G401 (cell line): ENCODE data around the gene PIEZO2. TPM values are rescaled to one million over a fixed set of nuclear protein-coding genes. Genes with fewer than 3 reads are reported as not detected.

Experiments
- DNase-seq: peaks from one replicate; pipeline ENCODE4 v3.0.0-alpha.2; 2015; ENCODE audit warnings: low spot score
- in situ Hi-C: cut with HindIII; loops from 2 replicates; pipeline ENCODE4 v1.10.0; 2016; ENCODE audit warnings: low sequenced_read_pairs, mixed read lengths
- total RNA-seq: library from RNA; depleted of rRNA; stranded (reverse); fragments of >200 nt; shearing (Covaris generic); gene quantifications from 2 replicates; pipeline ENCODE4 v1.2.3, GENCODE V29; 2014

Gene PIEZO2
- total RNA-seq, 1 experiment from 2014 or later: not detected

DNA sequence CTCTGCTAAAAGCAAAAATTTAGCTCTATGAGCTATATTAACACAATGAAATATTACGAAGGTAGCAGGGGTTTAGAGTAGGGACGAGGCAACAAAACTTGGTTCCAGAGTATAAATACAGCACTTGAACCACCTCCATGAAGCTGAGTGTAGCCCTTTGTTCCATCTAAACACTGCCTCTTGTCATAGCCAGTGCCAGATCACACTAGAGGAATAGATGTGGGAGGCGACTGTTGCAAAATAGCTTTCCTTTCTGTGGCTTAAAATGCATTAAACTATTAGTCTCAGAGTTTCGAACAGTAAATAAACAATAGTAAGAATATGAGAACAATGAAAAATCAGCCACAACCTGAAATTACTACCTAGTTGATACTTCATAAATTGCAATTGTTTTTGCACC lies 29.8 kb downstream of the PIEZO2 start:
- no peak for DNase-seq
- in situ Hi-C loops: no loop called here

- DNase-seq: no peak
- in situ Hi-C loops: no loop called here
These were observed 31.2 kb downstream of the PIEZO2 start for GRCh38 chr18:11118051-11118766.

DNA sequence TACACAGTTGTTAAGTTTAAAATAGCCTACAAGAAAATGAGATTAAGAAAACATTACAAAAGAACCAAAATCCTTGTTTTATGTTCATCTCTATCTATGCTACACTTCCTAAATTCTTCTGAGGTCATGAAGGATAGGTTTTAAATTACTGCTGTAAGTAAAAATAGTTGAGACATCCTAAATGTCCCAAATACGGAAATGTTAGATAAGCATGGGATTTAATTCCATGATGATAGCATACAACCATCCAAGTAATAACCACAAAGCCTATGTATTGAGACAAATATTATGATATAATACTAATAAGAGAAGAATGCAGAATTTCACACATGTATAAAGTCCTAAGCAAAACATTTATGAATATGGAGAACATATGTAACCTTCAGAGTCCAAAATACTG lies 34.1 kb downstream of the PIEZO2 start:
- DNase-seq: no peak
- in situ Hi-C loops: no loop called here

GRCh38 chr18:11114653-11115052 lies 34.7 kb downstream of the PIEZO2 start:
- in situ Hi-C loops: no loop called here
- no peak for DNase-seq

DNA sequence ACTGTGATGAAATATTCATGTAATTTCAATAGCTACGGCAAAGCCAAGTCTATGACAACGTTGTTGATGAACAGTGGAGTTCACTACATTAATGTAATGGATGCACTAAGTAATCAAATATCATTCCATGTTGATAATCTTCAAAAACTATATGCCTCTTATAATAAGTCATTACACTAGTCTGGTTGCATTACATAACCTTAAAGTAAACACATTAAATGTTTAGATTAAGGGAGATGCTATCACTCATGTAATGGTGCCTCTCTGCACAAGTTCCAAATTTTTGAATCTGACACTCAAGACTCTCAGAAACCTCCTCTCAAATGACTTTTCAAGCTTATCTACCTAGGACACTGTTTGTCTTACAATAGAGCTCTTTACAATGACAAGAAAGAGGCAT lies 35.4 kb downstream of the PIEZO2 start:
- DNase-seq: no peak
- in situ Hi-C loops: no loop called here

- DNase-seq: no peak
- in situ Hi-C loops: no loop called here
These were observed 36.3 kb downstream of the PIEZO2 start for GRCh38 chr18:11113046-11113548.

- DNase-seq: no peak
- in situ Hi-C loops: no loop called here
These were observed 37.1 kb downstream of the PIEZO2 start for GRCh38 chr18:11112286-11112685.

GRCh38 chr18:11110509-11110908 lies 38.9 kb downstream of the PIEZO2 start:
- in situ Hi-C loops: no loop called here
- DNase-seq: no peak

DNA sequence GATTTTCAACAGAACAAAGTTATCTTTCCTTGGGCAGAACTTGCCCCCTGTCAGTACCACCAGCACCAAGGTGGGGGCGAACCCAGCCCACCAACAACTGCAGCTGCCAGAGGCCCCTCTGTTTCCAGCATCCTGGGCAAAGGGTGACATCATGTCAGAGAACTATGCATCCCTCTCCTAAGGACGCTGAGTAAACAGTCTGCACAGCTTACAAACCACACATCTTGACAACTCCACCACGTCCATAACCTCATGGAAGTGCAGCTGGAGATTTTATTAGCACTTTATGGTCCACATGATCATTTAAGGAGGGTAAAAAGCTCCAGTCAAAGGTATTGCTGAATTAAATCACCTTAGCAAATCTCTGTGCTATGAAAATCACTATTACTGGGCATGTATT lies 40.4 kb downstream of the PIEZO2 start:
- in situ Hi-C loops: no loop called here

GRCh38 chr18:11106894-11107293 lies 42.5 kb downstream of the PIEZO2 start:
- no peak for DNase-seq
- in situ Hi-C loops: no loop called here

More for the DNA sequence above, 40.4 kb downstream of the PIEZO2 start:
- DNase-seq: no peak

GRCh38 chr18:11105463-11105862 lies 43.9 kb downstream of the PIEZO2 start:
- DNase-seq: no peak
- in situ Hi-C loops: no loop called here

- DNase-seq: no peak
- in situ Hi-C loops: no loop called here
These were observed 45.1 kb downstream of the PIEZO2 start for GRCh38 chr18:11104307-11104706.

DNA sequence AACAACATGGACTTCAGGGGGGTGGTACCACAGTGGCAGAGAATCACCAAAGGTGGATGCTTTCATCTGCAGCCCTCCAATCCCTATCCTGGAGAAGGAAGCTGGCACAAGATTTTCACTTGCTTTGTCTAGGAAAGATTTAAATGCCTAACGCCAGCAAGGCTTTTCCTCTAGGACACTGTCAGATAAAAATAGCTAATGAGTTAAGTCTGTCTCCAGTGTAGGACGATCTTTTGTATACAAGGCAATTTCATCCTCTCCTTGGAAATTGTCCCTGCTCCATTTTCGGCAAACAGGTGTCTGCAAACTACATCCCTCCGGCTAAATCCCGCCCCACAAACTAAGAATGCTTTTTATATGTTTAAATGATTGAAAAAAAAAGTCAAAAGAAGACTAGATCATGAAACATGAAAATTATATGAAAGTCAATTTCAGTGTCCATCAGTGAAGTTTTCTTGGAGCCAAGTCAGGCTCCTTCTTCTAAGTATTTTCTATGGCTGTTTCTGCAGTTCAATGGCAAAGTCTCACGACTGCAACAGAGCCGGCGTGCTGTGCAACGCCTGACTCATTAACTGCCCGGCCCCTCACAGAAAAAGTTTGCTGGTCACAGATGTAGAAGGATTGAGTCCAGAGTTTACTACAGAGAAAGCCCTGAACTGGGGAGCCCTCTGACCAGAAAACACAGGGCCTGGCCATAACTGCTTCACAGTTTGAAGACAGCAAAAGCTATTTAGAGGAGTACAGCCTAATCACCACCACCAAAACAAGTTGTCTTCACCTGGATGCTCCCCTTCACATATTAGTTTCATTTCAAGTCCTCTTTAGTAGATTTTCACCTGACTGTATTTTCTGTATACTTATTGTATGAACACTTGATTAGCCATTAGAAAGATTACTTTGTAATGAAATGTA lies 52.3 kb downstream of the PIEZO2 start:
- no peak for DNase-seq

DNA sequence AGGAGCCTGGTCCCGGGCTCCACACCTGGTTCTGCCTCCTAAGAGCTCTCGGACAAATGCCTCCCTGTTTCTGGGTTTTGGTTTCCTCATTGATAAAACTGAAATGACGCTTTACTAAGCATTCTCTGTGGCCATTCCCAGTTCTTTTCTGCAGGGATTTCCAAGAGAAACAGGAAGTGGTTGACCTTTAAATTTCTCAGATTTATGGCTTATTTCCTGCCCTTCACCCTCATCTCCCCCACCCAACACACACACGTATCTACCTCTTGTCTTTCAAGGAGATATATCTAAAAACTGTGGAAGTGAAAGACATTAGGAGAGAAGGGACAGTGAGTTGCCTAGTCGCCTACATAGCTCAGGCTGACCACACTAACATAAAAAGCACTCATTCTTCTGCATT lies 53.0 kb downstream of the PIEZO2 start:
- no peak for DNase-seq
- in situ Hi-C loops: no loop called here

More for the DNA sequence above, 52.3 kb downstream of the PIEZO2 start:
- in situ Hi-C loops: no loop called here

DNA sequence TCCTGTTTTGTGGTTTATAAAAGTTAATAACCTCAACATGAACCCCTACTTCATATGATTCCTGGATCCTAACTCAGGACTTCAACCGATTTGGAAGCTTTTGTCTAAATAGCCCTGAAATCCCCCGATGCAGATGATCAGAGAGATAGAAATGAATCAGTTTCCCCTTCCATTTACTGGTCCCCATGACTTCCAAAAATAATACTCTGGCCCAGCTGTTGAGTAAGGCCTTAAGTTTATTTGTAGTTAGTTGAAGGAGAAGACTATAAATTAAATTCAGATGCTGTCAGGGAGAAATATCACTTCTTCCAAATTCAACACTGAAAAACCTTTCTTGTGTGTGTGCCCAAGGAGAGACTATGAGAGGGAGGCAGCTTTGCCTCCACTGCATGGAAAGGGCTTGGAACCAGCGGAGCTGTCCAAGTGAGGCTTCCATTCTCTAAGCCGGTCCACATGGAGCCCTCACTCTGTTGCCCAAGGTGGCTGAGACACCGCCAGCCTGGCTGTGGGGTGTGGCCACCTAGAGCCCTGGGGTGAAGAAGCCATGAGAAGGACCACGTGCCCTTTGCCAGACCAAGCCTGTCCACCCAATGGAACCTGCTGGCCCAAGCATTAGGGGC lies 53.6 kb downstream of the PIEZO2 start:
- in situ Hi-C loops: no loop called here
- no peak for DNase-seq

- in situ Hi-C loops: no loop called here
- no peak for DNase-seq
These were observed 54.2 kb downstream of the PIEZO2 start for GRCh38 chr18:11095211-11095610.

DNA sequence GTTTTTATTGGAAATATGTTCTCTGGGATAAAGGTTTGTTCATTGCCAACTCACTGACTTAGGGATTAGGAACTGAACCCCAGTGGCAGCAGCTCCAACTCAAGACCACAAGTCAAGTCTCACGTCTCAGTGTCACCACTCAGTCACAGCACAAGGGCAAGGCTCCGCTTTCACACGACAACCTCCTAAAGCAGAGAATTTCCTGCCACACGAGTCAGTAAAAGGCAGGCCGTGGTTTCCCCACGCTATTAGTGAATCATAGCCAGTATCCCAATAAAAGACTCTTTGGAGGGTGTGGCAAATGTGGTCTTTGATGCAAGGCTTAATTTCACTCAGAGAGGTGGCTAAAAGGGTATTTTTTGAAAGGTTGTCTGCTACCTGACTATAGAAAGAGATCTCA lies 57.6 kb downstream of the PIEZO2 start:
- in situ Hi-C loops: no loop called here
- no peak for DNase-seq

- in situ Hi-C loops: no loop called here
- no peak for DNase-seq
These were observed 59.2 kb downstream of the PIEZO2 start for GRCh38 chr18:11089931-11090715.

GRCh38 chr18:11081009-11081532 lies 68.3 kb downstream of the PIEZO2 start:
- in situ Hi-C loops: no loop called here

More at GRCh38 chr18:11081009-11081532, 68.3 kb downstream of the PIEZO2 start:
- no peak for DNase-seq
